NCI-H2107 (cell line): ENCODE data around the gene PARP15.

ENCODE experiments used
- DNase-seq: peaks from one replicate; lab custom pipeline; 2025; lab: John Stamatoyannopoulos, UW

PARP15 gene

GRCh38 chr3:122572940-122573412 is 4.5 kb upstream of the PARP15 start:
- DNase-seq = peak; percentile 13

GRCh38 chr3:122576174-122576940 is 1.1 kb upstream of the PARP15 start:
- peak; percentile 40 for DNase-seq

DNA sequence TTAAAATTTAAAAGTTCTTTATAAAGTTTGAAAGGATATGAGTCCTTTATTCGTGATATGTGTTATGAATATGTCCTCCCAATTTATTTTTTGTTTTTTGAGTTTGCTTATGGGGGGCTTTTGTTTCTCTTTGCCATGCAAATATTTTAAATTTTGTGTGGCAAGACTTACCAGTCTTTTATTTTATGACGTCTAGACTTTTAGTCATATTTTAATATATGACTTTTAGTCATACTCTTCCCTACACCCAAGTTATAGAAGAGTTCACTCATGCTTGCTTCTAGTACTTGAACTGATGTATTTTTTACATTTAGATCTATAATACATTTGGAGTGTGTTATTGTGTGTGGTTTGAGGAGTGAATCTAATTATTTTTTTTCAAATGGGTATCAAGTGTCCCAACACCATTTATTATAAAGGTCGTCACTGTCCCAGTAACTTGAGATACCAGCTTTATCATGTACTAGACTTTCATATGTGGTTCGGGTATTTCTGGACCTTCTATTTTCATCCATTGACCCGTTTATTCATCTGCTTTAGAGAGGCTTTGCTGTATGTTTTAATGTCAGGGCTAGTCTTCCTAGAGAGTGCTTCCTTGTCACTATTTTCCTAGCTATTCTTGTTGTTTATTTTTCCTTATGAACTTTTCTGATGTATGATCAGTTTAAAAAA is 755 bp downstream of the PARP15 start:
- peak; percentile 8 for DNase-seq

DNA sequence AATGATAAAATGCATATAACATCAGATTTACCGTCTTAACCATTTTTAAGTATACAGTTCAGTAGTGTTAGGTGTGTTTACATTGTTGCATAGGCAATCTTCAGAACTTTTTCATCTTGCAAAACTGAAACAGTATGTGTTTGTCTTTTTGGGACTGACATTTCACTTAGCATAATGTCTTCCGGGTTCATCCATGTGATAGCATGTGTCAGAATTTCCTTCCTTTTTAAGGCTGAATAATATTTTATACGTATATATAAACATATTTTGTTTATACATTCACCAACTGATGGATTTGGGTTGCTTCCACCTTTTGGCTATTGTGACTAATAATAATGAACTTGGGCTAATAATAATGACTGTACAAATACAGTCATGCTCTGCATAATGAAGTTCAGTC is 3.0 kb downstream of the PARP15 start:
- DNase-seq = no peak

DNA sequence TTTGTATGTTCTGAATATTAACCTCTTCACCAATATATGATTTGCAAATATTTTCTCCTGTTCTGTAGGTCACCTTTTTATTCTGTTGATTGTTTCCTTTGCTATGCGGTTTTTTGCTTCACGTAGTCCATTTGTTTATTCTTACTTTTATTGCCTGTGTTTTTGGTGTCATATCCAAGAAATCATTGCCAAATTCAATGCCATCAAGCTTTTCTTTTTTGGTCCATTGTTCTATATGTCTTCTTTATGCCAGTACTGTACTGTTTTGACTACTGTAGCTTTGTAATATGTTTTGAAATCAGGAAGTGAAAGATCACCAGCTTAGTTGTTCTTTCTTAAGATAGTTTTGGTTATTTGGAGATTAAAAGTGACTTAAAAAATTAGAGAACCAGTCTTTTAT is 4.2 kb downstream of the PARP15 start:
- DNase-seq = no peak

GRCh38 chr3:122582390-122582789 is 4.9 kb downstream of the PARP15 start:
- no peak for DNase-seq

GRCh38 chr3:122586098-122586497 is 8.6 kb downstream of the PARP15 start:
- DNase-seq = no peak

DNA sequence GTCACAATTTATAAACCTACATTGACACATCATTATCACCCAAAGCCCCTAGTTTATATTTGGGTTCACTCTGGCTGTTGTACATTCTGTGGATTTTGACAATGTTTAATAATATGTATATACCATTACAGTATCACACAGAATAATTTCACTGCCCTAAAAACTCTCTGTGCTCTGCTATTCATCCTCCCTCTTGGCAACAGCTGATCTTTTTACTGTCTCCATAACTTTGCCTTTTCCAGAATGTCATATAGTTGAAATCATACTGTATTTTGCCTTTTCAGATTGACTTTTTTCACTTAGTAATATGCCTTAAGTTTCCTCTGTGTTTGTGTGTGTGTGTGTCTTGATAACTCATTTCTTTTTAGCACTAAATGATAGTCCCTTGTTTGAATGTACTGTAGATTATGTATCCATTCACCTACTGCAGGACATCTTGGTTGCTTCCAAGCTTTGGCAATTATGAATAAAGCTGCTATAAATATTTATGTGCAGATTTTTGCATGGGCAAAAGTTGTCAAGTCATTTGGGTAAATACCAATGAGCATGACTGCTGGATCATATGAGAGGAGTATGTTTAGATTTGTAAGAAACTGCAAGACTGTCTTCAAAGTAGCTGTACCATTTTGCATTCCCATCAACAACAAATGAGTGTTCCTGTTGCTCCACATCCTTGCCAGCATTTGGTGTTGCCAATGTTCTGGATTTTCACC is 9.5 kb downstream of the PARP15 start:
- DNase-seq = no peak

GRCh38 chr3:122587572-122587971 is 10.1 kb downstream of the PARP15 start:
- no peak for DNase-seq

DNA sequence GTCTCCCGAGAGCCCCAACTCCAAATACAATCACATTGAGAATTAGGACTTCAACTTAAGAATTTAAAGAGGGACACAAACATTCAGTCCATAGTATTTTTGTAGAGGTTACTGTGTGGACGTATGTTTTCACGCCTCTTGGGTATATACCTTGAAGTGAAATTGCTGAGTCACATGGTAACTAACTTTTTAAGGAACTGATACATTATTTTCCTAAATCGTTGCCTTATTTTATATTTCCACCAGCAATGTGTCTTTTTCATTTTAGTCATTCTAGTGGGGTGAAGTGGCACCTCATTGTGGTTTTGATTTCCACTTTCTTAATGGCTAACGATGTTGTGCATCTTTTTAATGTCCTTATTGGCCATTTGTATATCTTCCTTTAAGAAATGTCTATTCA is 11.8 kb downstream of the PARP15 start:
- no peak for DNase-seq

DNA sequence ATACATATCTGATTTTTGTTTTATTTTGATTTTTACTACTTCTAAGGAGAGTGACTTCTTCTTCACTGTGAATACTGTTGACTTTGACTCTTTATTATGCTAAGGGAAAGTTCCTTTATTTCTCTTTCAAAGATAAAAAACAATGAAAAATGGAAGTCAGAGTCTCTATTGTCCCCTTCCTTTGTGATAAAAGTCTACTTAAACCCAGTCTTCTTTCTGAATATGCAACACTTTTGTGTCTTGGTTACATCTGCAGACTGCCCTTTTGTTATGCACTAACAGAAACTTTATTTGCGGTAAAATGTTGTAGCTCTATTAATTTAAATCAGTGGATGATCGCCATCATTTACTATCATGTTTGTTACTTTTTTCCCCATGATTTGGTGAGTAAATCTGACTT is 13.2 kb downstream of the PARP15 start:
- no peak for DNase-seq

DNA sequence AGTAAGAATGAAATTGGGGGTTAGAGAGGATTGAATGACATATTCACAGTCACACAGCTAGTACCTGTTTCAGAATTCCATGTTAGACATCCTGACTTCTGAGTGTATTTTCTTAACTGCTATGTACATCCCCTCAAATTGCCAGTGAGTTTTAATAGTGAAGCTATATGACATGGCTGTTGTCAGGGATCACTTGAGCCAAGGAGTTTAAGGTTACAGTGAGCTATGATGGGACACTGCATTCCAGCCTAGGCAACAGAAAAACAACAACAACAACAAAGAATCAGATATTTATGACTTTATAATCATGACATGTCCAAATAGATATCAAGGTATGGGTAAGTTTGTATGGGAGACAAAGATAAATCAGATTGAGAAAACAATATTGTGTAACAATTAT is 16.6 kb downstream of the PARP15 start:
- DNase-seq = no peak

DNA sequence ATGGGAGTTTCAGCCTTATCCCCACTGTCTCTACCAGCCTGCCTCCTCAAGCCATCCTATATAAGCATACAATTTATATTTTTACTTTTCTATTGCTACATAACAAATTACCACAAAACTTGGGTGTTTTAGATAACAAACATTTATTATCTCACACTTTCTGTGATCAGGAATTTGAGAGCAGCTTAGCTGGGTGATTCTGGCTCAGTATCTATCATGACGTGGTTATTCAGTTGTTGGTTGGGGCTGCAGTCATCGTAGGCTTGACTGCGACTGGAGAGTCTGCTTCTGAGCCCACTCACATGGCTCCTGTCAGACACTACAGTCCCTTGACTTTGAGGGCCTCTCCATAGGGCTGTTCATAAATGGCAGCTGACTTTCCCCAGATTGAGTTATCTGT is 20.7 kb downstream of the PARP15 start:
- no peak for DNase-seq

GRCh38 chr3:122598556-122598955 is 21.1 kb downstream of the PARP15 start:
- no peak for DNase-seq

DNA sequence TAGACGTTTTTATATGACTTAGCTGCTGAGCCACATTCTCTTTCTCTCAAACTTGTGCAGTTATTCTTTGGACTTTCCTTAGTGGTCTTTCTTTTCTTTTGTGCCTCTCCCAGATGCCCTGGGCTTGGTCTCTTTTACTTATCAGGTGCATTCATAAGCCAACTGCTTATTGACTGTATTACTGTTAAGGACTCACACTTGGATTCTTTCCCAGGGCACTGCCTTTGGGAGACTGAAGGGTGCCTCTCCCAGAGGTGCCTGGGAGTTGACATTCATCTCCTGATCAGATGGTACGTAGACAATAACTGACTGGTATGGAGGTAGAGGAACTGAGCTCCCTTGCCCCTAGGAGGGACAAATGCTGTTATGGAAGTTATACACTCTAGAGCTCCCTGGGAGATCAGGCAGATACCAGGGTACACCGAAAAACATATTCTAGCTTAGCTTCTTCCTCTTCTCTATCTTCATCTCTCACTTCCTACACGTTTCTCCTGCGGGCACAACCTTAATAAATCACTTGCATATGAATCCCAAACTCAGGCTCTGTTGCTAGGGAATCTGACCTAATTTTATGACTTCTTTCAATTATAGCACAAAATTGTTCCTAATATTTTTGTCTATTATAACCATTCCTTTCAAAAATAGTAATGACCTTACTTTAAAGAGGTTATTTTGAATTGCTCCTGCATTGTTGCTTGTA is 24.7 kb downstream of the PARP15 start:
- DNase-seq = no peak

GRCh38 chr3:122603056-122603455 is 25.6 kb downstream of the PARP15 start:
- no peak for DNase-seq

GRCh38 chr3:122606330-122606729 is 28.9 kb downstream of the PARP15 start:
- no peak for DNase-seq

DNA sequence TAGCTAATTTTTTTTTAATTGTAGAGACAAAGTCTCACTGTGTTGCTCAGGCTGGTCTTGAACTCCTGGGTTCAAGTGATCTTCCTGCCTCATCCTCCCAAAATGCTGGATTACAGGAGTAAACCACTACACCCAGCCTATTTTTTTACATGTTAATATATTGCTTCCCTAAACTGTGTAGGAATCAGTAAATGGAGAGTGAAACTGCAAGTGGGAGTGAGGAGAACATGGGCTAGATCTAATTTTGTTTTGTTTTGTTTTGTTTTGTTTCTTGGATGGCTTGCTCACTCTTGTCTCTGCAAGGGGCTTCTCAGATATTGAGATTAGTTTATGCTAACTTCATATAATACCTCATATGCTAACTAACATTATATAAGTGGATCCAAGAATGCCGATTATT is 31.5 kb downstream of the PARP15 start:
- no peak for DNase-seq

DNA sequence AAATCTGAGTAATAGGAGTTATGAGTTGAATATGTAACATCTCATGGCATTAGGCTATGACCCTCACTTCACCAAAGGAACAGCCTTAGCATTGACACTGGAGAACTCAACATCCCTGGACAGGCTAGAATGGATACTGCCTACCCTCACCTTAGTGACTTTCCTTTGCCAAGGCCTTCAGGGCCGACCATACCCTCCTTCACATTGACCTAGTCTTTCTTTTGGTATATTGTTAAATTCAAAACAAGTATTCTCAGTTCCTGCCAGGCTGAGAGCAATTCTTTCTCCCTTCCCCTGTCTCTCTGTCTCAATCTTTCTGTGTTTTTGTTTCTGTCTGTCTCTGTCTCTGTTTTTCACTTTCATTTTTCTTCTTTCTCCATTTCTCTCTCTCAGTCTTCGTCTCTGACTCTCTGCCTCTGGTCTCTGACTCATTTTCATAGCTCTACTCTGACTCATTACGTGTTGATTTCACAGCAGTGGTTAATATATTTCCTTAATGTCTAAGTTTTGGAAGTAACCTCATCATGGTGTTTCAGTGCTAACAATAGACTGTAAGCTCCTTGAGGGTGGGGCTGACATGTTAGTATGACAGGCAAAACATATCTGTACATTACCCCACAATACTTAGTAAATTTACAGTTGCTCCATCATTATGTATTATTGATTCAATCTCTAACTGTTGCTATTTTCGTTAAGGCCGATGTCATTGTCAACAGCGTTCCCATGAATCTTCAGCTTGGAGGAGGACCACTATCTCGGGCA is 32.5 kb downstream of the PARP15 start:
- no peak for DNase-seq

DNA sequence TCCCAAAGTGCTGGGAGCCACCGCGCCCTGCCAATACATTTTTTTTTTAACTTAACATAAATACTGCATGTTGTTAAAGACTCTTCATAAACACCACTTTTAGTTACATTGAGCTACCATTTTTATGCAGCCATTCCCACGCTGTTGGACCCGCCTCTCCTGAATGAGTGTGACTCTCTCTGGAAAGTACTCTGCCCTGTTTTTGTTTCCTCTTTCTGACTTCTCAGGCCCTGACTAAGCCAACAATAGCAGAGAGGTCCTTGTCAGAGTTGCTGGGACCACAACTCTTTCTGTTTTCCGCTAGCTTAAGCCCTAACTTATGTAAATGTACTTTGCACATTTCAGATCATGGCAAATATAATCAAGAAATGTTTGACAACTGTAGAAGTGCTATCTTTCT is 35.2 kb downstream of the PARP15 start:
- DNase-seq = no peak

GRCh38 chr3:122615303-122615702 is 37.9 kb downstream of the PARP15 start:
- no peak for DNase-seq

DNA sequence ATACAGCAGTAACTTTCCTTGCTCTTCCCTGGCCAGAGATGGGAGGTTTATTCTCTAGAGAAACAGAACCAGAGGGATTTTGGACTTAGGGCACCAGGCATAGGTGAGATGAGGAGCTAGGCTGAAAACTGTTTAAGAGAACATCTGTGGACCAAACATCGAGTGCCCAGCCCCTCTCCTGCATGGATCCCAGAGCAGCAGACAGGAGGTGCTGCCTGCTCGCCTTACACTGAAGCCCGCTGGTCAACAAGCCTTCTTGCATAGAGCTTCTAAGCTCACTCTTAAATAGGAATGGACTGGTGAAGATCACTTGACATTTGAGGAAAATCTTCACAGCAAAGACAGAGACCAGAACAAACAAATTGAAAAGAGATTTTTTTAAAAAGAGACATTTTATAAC is 41.2 kb downstream of the PARP15 start:
- DNase-seq = no peak
